SW 1271 (cell line): ENCODE data around the gene TCFL5.

ENCODE experiments used
- DNase-seq, 2 experiments: peaks; one replicate each; lab custom pipeline; 2025; lab: John Stamatoyannopoulos, UW

Gene TCFL5

DNA sequence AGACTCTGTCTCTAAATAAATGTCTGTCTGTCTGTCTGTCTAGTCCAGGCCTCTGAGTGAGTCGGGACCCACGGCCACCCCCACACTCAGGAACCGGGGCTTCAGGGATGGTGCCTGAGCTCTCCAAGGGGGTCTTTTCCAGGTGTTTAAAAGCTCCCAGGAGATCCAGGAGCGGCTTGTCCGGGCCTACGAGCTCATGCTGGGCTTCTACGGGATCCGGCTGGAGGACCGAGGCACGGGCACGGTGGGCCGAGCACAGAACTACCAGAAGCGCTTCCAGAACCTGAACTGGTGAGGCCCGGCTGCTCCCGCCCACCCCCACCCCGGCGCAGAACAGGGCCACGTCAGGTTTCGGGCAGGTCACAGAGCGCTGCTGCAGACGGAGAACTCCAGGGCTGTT is 50.3 kb downstream of the TCFL5 start:
- no peak for DNase-seq

DNA sequence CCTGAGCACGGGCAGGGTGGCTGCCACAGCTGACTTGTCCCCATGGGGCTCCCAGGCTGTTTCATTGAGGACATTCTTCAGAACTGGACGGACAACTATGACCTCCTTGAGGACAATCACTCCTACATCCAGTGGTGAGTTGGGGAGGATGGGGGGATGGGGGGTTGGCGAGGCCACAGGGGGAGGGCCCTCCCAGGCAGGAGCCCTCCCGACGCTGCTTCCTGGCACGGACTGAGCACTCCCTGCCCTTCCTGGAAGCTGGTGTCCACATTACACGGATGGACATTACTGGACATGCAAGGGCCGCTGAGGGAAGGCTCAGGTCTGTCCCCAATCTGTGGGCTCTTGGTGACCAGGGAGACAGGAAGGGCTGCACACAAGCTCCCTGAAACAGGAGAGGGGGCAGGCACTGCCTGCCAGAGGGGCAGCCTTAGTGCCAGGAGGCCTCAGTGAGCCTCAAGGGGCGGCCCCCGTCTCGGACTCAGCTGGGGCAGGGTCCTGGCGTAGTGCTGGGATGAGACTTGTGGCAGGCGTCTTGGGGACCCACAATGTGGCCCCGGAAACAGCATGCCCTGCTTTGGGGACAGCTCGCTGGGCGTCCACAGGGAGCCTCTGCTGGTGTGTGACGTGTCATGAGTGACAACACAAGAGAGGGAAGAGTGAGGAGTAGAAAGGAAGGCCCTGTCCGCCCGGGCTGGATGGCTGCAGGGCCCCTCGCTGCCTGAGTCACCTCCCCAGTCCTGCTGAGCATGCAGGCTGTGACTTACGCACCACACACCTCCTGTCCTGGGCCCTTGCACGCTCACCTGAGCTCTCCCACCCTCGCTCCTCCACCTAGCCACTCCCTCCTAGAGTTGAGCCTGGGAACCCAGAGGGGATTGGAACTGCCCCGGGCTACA is 51.8 kb downstream of the TCFL5 start:
- DNase-seq, result no peak

DNA sequence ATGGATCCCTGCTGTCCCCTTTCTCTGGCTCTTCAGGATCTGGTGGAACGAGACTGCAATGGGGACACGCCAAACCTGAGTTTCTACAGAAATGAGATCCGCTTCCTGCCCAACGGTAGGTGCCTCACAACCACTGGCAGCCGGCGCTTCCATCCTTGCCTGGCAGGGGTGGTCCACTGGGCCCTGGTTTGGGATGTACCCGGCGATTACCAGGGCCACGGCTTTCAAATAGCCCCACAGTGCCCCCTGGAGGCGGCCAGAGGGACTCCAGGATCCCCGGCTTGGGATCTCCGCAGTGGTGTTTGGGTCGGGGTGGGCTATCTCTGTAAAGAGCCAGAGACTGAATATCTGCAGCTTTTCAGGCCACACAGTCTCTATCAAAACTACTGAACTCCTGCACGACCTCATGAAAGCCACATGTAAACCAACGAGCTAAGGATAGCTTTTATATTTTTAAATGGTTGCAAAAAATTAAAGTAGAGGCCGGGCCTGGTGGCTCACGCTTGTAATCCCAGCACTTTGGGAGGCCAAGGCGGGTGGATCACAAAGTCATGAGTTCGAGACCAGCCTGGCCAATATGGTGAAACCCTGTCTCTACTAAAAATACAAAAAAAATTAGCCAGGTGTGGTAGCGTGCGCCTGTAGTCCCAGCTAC is 53.3 kb downstream of the TCFL5 start:
- peak in 1 of 2 experiments; percentile 46 for DNase-seq

DNA sequence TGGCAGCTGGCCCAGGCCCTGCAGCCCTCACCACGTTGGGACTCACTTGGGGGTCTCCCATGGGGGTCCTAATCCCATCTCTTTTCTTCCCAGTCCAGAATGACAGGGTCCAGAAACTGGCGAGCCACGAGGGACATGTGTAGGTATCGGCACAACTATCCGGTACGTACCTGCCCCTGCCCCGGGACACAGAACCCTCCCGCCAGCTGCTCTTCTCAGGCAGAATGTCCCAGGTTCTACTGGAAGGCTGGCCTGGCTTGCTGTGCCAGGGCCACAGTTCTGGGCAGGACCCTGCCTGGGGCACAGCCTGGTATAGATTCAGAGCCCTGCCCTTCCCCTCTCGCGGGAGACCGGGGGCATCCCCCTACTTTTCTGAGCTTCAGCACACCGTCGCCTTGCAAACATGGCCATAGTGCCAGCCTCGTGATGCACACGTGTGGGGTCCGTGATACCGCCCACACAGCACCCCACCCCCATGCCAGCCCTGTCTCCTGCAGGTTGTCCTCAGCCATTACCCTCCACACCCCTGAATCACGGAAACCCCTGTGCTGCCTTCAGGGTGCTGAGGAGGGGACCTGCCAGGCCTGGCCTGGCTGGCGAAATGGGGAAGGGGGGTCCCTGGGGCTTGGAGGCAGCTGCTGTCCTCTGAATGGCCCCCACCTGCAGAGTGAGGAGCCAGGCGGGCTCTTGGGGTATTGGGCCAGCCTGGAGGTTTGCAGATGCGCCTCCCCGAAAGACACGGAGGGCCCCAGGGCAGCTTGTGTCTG is 54.0 kb downstream of the TCFL5 start:
- no peak for DNase-seq

DNA sequence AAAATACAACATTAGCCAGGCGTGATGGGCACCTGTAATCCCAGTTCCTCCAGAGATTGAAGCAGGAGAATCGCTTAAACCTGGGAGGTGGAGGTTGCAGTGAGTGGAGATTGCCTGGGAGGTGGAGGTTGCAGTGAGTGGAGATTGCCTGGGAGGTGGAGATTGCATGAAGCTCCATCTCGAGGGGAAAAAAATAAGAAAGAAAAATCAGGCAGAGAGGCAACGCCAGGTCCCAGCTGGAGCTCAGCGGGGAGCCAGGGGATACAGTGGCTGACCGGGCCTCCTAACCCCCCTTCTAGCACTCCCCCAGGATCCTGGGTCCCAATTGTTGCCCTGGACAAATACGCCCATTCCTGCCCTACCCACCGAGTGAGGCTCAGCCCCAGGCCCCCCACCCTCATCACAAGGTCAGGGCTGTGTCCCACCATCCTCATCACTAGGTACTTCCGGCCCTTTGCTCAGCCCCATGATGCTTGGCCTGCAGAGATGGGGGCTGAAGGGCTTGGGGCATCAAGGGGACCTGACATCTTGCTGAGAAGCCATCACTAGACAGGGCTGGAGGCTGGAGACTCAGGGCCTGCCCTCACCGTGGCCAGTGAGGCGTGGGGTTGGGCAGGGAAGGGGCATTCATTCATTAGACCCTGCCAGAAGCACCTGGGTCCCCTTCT is 55.1 kb downstream of the TCFL5 start:
- DNase-seq, result no peak

DNA sequence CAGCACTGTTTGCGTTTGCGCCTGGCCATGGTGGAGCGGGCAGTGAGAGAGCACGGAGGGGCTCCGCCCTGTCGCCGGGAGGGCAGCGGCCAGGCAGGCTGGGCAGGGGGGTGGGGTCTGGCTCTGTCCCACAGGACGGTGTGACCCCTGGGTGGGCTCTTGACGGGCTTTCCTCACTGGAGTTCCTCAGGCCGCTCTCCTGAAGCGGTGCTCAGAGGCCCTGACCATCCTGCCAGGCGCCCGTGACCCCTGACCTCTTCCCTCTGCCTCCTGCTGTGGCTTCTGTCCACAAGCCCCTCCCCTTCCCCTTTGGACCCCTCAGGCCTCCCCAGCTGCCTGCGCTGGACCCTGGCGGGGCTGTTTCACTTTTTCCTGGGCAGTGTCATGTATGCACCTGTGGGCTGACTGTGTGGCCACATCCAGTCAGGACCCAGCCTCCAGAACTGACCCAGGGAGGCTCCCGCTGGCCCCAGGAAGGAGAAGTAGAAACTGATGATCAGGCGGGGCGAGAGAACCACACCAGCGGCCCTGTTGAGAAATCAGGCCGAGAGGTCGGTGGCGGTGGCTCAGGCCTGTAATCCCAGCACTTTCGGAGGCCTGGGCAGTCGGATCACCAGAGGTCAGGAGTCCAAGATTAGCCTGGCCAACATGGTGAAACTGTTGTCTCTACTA is 55.8 kb downstream of the TCFL5 start:
- DNase-seq, result peak in 1 of 2 experiments; percentile 33

DNA sequence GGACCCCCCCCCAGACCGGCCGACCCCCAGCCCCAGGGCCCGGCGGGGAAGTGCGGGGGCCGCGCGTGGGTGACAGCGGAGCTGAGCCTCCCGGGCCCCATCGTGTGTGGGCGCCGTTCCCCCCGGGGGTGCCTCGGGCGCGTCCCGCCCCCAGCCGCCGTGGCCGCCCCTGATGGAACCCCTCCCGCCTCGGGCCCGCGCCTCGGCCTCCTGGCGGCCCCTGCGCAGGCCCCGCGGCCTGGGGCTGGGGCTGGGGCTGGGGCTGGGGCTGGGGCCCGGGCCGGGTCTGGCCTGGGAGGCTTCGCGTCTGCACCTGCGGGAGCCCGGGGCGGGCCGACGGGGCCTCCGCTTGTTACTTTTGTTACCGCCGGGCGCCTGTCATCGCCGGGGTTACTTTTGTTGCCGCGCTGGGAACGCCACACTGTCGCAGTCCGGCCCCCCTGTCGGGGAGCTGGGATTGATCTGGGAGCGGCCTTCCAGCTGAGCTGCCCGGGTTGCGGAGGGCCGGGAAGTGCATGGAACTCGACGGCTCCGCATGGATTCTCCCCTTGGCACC is 56.4 kb downstream of the TCFL5 start:
- DNase-seq, result no peak

DNA sequence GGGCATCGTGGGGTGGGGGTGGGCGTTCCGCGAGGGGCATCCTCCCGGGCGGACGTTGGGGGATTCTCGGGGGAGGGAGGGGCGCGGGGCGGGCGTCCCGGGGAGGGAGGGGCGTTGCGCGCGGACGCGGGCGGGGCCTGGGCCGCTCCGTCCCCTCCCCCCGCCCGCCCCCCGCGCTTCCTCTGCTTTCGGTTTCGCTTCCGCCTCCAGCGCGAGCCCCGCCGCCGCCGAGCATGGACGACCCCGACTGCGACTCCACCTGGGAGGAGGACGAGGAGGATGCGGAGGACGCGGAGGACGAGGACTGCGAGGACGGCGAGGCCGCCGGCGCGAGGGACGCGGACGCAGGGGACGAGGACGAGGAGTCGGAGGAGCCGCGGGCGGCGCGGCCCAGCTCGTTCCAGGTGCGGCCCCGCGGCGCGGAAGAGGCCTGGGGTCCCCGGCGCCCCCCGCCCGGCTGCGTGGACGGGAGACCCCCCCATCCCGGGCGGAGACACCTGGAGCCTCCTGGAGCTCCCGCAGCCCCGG is 56.9 kb downstream of the TCFL5 start, which contains the start of gene OGFR:
OGFR (plus strand) TSS at position 209 of the 528 bp plus-strand sequence; CDS start at position 234, 25 bp downstream.
- peak; percentile 45 to 59 for DNase-seq

DNA sequence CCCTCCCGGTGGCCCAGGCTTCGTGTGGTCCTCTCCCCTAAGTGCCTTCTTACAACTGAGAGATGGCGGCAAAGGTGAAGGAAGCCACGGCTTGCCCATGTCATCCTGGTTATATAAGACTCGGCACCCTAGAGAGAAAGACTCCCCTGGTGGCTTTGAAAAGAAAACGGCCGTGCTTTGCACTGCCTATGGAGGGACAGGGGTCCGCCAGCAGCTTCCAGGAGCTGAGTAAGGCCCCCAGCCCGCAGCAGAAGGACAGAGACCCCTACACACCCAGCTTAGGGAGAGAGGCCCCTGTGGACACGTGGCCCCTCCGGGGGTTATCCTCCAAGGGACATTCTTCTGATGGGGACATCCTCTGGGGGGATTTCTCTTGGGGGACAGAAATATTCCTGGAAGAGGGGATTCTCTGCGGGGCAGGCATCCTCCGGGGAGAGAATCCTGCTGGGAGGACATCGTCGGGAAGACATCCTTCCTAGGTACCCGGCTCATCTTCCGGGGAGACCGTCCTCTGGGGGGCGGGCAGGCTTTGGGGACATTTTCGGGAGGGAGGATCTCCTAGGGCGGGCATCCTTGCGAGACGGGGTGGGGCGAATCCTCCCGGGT is 57.5 kb downstream of the TCFL5 start:
- DNase-seq, result peak in 1 of 2 experiments; percentile 52

DNA sequence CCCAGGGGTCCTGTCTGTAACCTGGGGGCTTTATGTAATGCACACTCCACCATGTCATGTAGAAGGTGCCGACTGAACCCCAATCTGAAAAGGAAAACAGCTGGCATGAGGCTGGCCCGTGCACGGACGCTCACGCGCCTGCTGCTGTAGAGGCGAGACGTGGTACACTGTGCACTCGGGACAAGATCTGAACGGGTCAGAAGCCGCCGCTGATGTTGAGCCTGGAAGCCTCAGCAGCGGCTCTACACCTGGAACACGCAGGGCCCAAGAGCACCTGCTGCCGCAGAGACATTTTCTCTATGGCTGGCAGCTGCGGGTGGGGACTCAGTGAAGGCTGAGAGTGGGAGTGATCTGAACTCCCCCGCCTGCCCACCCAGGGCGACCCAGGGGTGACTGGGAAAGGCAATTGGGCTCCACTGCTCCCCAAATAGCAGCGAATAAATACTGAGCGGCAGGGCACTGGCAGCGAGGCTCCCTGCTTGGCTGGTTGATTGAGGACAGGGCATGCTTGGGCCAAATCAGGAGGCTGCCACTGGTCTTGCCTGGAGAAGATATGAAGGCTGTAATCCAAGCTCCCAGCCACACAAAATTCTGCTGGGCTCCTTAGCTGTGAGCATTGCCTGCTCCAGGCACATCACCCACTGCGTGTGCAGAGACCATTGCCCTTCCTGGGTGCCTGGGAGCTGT is 59.5 kb downstream of the TCFL5 start:
- no peak for DNase-seq

DNA sequence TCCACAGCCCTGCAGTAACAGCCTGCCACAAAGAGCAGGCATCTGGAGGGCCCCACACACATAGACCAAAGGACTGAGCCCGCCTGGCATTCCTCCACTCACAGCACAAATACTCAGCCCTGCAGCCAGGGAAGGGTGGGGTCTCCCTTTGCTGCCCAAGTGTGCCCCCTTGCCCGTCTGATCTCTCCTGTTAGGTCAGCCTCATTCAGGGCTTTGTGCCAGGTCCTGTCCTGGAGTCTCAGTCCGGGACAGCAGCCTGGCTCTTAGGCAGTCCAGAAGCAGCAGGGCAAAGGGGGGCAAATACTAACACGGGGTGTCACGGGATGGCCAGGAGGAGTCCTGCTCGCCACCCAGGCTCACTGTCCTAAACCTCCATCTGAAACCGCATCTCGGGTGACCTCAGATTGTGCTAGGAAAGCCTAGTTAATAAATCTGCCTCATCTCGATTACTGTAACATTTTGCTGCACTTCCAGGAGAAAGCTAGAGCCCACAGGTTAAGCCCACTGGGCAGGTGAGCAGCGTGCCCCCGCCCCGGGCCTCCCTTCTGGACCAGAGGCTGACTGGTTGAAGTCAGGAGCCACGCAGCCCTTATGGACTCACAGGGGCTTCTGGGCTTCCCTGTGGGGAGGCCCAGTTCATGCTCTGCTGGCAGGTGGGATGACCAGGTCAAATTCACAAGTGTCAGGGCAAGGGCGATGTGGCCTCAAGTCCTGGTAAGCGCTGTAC is 60.2 kb downstream of the TCFL5 start:
- DNase-seq, result no peak

DNA sequence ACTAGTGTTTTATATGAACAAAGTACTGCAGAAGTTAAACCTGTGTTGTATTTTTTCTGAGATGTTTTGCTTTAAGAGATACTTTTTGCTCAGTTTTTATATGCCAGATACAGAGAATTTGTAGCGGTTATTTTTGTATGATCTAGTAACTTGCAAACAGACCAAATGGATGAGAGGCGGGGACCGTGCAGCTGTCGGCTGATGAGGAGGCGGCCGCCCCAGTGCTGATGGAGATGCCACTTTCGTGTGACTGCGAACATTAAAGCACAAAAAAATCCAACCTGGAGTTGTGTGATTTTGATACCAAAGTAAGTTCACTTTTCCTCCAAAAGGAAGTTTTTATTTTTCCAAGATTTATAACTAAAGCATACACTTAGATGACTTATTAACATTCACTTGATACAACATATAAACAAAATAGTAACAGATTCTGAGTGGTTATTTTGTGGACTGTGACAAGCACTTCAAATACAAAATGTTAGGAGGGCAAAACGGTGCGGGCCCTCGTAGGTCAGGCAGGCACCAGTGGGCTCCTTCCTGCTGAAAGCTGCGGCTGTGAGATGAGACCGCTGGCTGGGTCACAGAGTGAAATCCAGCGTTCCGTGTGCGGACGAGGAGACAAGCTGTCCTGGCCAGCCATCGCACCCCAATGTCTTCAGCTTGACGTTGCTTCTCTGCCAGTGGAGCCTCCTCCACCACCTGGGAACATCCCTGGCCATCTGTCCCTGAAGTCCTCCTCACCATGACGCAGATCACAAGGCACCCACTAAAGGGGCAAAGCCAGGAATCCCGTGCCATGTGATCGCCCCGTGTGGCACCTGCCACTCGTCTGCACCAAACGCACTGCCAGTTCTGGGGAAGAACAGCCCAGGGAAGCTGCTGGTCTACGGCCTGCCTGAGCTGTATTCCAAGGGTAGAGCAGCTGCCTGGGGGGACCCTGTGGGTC is 61.0 kb downstream of the TCFL5 start:
- DNase-seq, result no peak

DNA sequence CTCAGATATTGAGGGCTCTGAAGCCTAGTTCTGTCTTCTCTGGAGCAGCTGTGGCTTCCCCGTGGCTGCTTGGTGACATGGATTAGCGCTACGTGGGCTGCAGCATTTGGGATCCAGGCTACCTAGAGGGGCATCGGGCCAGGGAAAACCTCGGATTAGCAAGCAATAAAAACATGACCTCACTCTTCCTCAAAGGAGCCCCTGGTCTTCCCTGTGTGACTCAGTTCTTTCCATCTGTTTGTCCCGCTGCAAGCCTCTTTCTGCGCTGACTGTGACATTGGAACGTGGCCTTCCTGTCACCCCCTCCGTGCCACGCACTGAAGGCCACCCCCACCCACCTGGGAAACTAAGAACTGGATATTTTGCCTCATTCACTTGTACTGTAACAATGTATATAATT is 61.7 kb downstream of the TCFL5 start:
- DNase-seq, result no peak

DNA sequence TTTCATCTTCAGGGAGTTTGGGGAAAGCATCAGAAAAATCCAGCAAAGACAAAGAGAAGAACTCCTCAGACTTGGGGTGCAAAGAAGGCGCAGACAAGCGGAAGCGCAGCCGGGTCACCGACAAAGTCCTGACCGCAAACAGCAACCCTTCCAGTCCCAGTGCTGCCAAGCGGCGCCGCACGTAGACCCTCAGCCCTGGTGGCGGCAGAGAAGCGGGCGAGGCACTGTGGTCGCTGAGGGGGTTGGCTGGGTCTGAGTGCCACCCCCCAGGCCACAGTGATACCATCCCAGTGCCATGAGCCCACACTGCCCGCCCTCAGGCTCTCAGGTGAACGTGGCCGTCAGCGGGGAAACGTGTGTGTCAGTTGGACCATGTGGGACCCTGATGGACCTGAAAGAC is 62.2 kb downstream of the TCFL5 start:
- DNase-seq, result no peak

DNA sequence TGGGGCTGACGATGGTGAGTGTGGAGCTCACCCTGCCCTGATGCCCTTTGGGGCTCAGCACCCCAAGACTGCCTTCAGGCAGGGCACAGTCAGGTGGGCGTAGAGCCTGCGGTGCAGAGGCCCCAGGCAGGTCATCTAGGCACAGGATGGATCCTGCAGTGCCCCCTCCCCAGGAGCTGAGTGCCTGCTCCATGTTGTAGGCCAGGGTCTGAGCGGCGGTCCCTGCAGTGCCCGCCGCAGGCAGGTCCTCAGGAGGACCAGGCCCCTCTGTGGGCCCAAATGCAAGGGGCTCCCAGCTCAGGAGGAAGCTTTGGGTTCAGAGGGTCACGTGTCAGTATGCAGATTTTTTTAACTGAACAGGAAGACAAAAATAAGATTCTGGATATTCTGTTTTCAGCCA is 62.6 kb downstream of the TCFL5 start:
- no peak for DNase-seq

DNA sequence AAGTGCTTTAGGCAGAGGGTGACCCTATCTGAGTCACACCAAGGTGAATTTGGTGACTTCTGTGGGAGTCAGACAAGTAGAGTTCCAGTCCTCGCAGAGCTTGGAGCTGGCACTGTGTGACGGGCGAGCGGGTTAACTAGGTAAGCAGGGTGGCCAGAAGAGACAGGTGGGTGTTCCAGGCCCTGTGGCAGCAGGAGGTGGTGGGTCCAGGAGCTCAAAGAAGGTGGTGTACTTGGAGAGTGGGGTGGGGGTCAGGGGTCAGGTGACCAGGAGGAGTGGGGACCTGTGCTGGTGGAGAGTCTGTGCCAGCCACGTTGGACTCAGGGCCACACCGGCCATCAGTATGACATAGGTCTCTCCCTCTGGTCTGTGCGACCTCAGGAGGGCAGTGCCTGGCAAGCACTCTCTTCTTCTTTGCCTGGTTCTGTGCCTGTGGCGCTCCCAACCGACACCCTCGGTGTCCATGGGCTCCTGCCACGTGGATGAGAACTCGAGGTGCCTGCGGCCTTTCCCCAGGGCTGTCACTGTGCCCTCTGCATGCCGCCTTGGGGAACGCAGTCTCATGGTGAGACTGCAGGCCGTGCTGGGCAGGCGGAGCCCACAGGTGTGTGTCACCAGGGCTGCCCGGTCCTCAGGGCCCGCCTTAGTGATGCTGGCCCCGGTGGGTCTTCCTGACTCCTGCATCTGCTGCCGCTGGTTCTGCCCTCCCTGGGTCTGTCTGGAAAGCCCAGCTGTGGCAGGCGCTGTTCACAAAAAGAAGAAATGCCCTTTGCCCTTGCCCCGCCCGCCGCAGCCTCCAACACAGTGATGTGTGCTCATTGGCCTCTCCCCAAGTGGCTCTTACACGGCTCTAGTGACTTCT is 63.7 kb downstream of the TCFL5 start:
- DNase-seq, result no peak
